Measurements from ENCODE around the gene MAGI1. TPM values are rescaled to one million over a fixed set of nuclear protein-coding genes. Genes with fewer than 3 reads are reported as not detected.
A peak's percentile ranks its signal among the peaks of the same experiment; 100 is the strongest.

MAGI1 gene
- total RNA-seq, 1 donor from 2014 or later, result 47.1 TPM

DNA sequence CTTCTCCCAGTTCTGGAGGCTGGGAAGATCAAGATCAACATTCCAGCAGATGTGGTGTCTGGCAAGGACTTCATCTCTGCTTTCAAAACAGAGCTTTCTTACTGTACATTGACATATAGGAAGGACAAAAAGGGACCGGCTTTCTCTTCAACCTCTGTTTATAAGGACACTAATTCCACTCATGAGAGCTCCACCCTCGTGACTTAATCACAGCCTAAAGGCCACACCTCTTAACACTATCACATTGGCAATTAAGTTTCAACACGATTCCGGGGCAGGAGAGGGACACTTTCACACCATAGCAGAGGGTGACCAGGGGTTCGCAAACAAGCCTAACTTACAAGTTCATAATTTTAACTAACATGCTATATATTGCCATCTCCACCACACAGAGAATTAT is 231.5 kb downstream of the MAGI1 start:
- TF ChIP-seq, protein P1, sequence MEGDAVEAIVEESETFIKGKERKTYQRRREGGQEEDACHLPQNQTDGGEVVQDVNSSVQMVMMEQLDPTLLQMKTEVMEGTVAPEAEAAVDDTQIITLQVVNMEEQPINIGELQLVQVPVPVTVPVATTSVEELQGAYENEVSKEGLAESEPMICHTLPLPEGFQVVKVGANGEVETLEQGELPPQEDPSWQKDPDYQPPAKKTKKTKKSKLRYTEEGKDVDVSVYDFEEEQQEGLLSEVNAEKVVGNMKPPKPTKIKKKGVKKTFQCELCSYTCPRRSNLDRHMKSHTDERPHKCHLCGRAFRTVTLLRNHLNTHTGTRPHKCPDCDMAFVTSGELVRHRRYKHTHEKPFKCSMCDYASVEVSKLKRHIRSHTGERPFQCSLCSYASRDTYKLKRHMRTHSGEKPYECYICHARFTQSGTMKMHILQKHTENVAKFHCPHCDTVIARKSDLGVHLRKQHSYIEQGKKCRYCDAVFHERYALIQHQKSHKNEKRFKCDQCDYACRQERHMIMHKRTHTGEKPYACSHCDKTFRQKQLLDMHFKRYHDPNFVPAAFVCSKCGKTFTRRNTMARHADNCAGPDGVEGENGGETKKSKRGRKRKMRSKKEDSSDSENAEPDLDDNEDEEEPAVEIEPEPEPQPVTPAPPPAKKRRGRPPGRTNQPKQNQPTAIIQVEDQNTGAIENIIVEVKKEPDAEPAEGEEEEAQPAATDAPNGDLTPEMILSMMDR (IDR thresholded peaks at IDR 0.05), result no peak
- TF ChIP-seq POLR2A (IDR thresholded peaks at IDR 0.05), result no peak
- TF ChIP-seq POLR2AphosphoS5 (IDR thresholded peaks at IDR 0.05; ENCODE audit: insufficient read depth in 1 of 2, low read depth in 1 of 2), result no peak
- DNase-seq (ENCODE audit: extremely low spot score in 2 of 2), result no peak
- Histone ChIP-seq H3K36me3 (no peaks in the 10 kb centered on the region), H3K4me1 (peaks cover 12% of the 10 kb centered on the region), H3K4me3 (no peak overlapping the region), H3K27me3 (no peaks in the 10 kb centered on the region), H3K9me3 (no peaks in the 10 kb centered on the region), H3K27ac (no peak overlapping the region)
- intact Hi-C loops (cut with DNase I), result no loop called here

DNA sequence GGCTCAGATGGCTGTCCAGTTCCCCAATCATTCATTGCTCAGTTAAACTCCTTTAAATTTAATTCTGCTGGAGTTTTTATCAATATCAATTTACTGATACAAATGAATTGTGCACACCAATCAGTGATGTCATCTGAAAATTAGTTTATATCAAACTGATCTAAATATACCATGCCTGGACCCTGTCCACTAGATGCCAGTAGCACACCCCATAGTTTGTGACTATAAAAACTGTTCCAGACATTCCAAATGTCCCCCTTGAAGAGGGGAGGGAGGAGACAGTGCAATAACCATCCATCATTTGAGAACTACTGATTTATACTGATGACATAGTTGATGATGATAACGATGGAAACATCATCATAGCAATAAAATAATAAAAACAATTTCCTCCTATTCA is 232.1 kb downstream of the MAGI1 start:
- TF ChIP-seq, protein P1 (IDR thresholded peaks at IDR 0.05), result no peak
- TF ChIP-seq POLR2AphosphoS5 (IDR thresholded peaks at IDR 0.05; ENCODE audit: insufficient read depth in 1 of 2, low read depth in 1 of 2), result no peak
- no peak for TF ChIP-seq POLR2A (IDR thresholded peaks at IDR 0.05)
- intact Hi-C loops (cut with DNase I), result no loop called here

DNA sequence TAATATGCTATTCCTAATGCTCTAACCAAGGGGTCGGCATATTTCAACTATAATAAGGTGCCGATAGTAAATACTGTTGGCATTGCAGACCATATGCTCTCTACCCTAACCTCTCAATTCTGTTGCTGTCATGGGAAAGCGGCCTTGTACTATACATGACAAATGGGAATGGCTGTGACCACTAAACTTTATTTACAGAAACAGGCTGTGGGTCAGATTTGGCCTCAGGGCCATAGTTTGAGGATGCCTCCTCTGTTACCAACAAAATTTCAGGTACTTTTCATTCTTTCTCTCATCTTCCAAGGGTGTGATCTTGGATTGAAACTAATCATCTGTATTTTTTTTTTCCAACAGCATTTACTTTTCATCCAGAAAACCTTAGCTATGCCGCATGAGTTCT is 242.0 kb downstream of the MAGI1 start:
- Histone ChIP-seq H3K27me3 (no peaks in the 10 kb centered on the region), H3K9me3 (no peaks in the 10 kb centered on the region), H3K4me1 (peaks cover 10% of the 10 kb centered on the region), H3K4me3 (no peak overlapping the region), H3K27ac (no peak overlapping the region), H3K36me3 (no peaks in the 10 kb centered on the region)
- no peak for DNase-seq (ENCODE audit: extremely low spot score in 2 of 2)
- TF ChIP-seq POLR2A (IDR thresholded peaks at IDR 0.05) (no peak), POLR2AphosphoS5 (IDR thresholded peaks at IDR 0.05; ENCODE audit: insufficient read depth in 1 of 2, low read depth in 1 of 2) (no peak)
- TF ChIP-seq, protein P1 (IDR thresholded peaks at IDR 0.05), result no peak
- intact Hi-C loops (cut with DNase I), result no loop called here

More for the DNA sequence above, 232.1 kb downstream of the MAGI1 start:
- Histone ChIP-seq H3K4me1 (peaks cover 6% of the 10 kb centered on the region), H3K9me3 (no peaks in the 10 kb centered on the region), H3K27me3 (no peaks in the 10 kb centered on the region), H3K4me3 (no peak overlapping the region), H3K36me3 (no peaks in the 10 kb centered on the region), H3K27ac (no peak overlapping the region)
- no peak for DNase-seq (ENCODE audit: extremely low spot score in 2 of 2)

DNA sequence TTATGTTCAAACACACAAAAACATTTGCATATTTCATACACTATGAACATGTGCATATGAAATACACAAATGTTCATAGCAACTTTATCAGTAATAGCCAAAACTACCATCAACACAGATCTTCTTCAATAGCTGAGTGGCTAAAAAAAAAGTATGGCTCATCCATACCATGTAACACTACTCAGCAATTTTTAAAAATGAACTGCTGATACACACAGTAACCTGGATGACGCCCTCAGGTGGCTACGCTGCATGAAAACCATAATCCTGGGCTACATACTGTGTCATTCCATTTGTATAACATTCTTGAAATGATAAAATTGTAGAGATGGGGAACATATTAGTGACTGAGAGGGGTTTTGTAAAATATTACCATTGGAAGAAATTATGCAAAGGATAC is 243.6 kb downstream of the MAGI1 start:
- intact Hi-C loops (cut with DNase I), result no loop called here
- Histone ChIP-seq H3K27ac (no peak overlapping the region), H3K4me3 (no peak overlapping the region), H3K27me3 (no peaks in the 10 kb centered on the region), H3K9me3 (no peaks in the 10 kb centered on the region), H3K4me1 (peaks cover 10% of the 10 kb centered on the region), H3K36me3 (no peaks in the 10 kb centered on the region)
- no peak for TF ChIP-seq POLR2A (IDR thresholded peaks at IDR 0.05)
- TF ChIP-seq POLR2AphosphoS5 (IDR thresholded peaks at IDR 0.05; ENCODE audit: insufficient read depth in 1 of 2, low read depth in 1 of 2), result no peak
- TF ChIP-seq, protein P1 (IDR thresholded peaks at IDR 0.05), result no peak
- no peak for DNase-seq (ENCODE audit: extremely low spot score in 2 of 2)

DNA sequence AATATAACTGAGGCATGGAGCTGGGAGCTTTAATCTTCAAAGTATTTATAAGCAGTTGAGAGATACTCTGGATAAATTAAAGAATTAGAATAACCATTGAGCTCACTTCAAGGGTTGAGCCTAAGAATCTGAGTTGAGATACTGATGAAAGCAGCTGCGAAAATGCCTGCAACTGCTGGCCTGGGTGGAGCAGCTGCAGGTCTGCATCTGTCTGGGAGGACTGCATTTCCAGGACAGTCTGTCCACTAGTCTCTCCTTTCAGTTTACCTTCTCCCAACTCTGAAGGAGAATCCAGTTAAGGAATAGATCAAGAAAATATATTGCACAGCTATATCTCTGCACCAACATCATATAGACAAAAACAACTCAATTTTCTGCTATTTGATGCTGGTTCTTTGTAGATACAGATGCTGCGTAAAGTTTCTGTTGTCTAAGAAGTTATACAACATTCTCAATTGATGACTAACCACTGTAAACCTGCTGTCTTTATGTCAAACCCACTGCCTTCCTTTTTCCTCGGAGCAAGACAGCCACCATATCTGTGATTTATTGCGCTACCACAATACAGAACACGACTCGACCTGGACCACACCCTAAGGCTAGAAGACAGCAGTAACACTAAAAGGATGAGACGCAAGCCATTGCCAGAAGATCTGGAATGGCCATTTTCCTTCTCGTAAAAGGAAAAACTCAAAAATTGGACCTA is 245.1 kb downstream of the MAGI1 start:
- no peaks in the 10 kb centered on the region for H3K27me3 ChIP-seq
- intact Hi-C loops (cut with DNase I), result no loop called here
- H3K4me1 ChIP-seq, result peaks cover 10% of the 10 kb centered on the region
- H3K9me3 ChIP-seq, result no peaks in the 10 kb centered on the region
- no peaks in the 10 kb centered on the region for H3K36me3 ChIP-seq
- TF ChIP-seq POLR2A (IDR thresholded peaks at IDR 0.05) (no peak), POLR2AphosphoS5 (IDR thresholded peaks at IDR 0.05; ENCODE audit: insufficient read depth in 1 of 2, low read depth in 1 of 2) (peak in 1 of 2 donors; percentile 10)
- TF ChIP-seq, protein P1 (IDR thresholded peaks at IDR 0.05), result no peak
- H3K27ac ChIP-seq, result no peak overlapping the region
- H3K4me3 ChIP-seq, result no peak overlapping the region
- no peak for DNase-seq (ENCODE audit: extremely low spot score in 2 of 2)

Data from vagina (tissue), 2 donors.